RWPE2 (cell line): ENCODE measurements around the gene CLDN12.

Experiments
- ATAC-seq: fragments of 200-7000 bp; cut with Tn5 transposase; 3 replicates; pipeline ENCODE4 v1.9.1; 2021; ENCODE audit warnings: low read depth
- DNase-seq: peaks from one replicate; pipeline ENCODE4 v3.0.0-alpha.2; 2020; ENCODE audit warnings: low spot score
- H3K27ac ChIP-seq: fragments of 450-650 bp; 2 replicates; pipeline ENCODE4 v1.5.1; 2017; ENCODE audit warnings: mild to moderate bottlenecking; ENCODE audit not compliant: poor library complexity, severe bottlenecking
- H3K27me3 ChIP-seq: fragments of 250-450 bp; sonication (Bioruptor Pico); 2 replicates; pipeline ENCODE4 v1.5.1; 2021; ENCODE audit warnings: mild to moderate bottlenecking, moderate library complexity; ENCODE audit not compliant: insufficient read depth, poor library complexity, severe bottlenecking
- H3K36me3 ChIP-seq: fragments of 250-450 bp; sonication (Bioruptor Pico); 2 replicates; pipeline ENCODE4 v1.5.1; 2020; ENCODE audit warnings: low read depth, mild to moderate bottlenecking, moderate library complexity
- H3K4me1 ChIP-seq: fragments of 250-450 bp; sonication (Bioruptor Pico); 2 replicates; pipeline ENCODE4 v1.5.1; 2021; ENCODE audit warnings: mild to moderate bottlenecking, moderate library complexity; ENCODE audit not compliant: insufficient read depth, poor library complexity, severe bottlenecking
- H3K4me3 ChIP-seq: fragments of 250-450 bp; sonication (Bioruptor Pico); 2 replicates; pipeline ENCODE4 v1.5.1; 2021; ENCODE audit warnings: mild to moderate bottlenecking, moderate library complexity; ENCODE audit not compliant: severe bottlenecking
- H3K9me3 ChIP-seq: fragments of 250-450 bp; sonication (Bioruptor Pico); 2 replicates; pipeline ENCODE4 v1.5.1; 2021; ENCODE audit warnings: mild to moderate bottlenecking, moderate library complexity; ENCODE audit not compliant: severe bottlenecking
- CTCF ChIP-seq: fragments of 450-650 bp; IDR thresholded peaks from one replicate; pipeline ENCODE4 v1.5.1; 2017; ENCODE audit warnings: mild to moderate bottlenecking, moderate library complexity; ENCODE audit not compliant: poor library complexity, severe bottlenecking

Gene CLDN12

DNA sequence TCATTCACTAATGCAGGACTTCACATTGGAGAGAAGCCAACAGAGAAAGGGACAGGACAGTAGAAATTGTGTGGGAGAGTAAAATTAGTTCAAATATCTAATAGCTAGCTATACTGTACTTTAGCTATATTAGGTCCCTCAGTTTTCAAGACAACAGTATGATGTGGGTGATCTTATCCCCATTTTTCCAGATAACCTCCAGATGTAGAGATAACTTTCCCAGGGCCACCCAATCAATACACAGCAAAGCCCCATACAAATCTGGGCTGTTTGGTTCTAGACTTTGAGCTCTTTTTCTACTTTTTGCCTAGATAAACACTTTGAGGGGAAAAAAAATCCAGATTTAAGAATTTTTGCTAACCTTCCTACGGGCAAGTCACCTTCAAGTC is 482 bp upstream of the CLDN12 start:
- H3K27ac ChIP-seq = peak overlapping the region; percentile 86

DNA sequence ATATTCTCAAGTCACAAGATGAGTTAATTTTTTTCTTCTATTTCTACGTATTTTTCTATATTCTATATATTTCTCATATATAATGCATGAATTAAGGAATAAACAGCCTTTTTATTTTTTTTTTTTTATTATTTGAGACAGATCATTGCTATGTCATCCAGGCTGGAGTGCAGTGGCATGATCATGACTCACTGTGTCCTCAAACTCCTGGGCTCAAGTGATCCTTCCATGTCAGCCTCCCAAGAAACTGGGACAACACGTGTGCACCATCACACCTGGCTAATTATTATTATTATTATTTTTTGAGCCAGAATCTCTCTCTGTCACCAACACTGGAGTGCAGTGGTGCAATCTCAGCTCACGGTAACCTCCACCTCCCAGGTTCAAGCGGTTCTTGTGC is 1.5 kb downstream of the CLDN12 start:
- no peaks in the 10 kb centered on the region for H3K9me3 ChIP-seq
- H3K36me3 ChIP-seq = peaks cover 49% of the 10 kb centered on the region
- peak overlapping the region; percentile 86 for H3K27ac ChIP-seq
- H3K4me1 ChIP-seq = peaks cover 9% of the 10 kb centered on the region
- ATAC-seq (no peak), DNase-seq (no peak)
- H3K27me3 ChIP-seq = no peaks in the 10 kb centered on the region
- no peak overlapping the region for H3K4me3 ChIP-seq
- TF ChIP-seq CTCF = no peak

More for the DNA sequence above, 482 bp upstream of the CLDN12 start:
- peak overlapping the region; percentile 45 for H3K4me3 ChIP-seq
- H3K36me3 ChIP-seq = peaks cover 30% of the 10 kb centered on the region
- H3K27me3 ChIP-seq = no peaks in the 10 kb centered on the region
- H3K4me1 ChIP-seq = peaks cover 9% of the 10 kb centered on the region
- TF ChIP-seq CTCF = no peak
- DNase-seq (no peak), ATAC-seq (no peak)
- peaks cover 2% of the 10 kb centered on the region for H3K9me3 ChIP-seq

DNA sequence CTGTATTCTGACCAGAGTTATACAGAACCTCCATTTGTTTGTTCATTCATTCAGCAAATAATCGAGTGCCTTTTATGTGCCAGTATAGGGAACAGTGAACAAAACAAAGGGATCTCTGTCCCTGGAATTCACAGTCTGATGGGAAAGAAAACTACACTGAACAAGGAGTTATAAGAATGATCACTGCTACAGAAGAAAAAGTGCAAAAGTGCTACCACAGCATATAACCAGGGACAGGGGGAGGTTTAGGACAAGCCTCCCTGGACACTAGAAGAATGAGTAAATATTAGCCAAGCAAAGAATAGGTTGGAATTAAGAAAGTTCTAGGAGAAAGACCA is 4.2 kb downstream of the CLDN12 start:
- no peak overlapping the region for H3K27ac ChIP-seq
- TF ChIP-seq CTCF = no peak
- DNase-seq (no peak), ATAC-seq (no peak)
- peaks cover 20% of the 10 kb centered on the region for H3K4me1 ChIP-seq
- H3K27me3 ChIP-seq = no peaks in the 10 kb centered on the region
- no peak overlapping the region for H3K4me3 ChIP-seq
- no peaks in the 10 kb centered on the region for H3K9me3 ChIP-seq
- peaks cover 71% of the 10 kb centered on the region for H3K36me3 ChIP-seq

- ATAC-seq (no peak), DNase-seq (no peak)
- TF ChIP-seq CTCF = no peak
- Histone ChIP-seq H3K4me3 (no peak overlapping the region), H3K36me3 (peaks cover 77% of the 10 kb centered on the region), H3K27me3 (no peaks in the 10 kb centered on the region), H3K4me1 (peaks cover 20% of the 10 kb centered on the region), H3K9me3 (no peaks in the 10 kb centered on the region), H3K27ac (no peak overlapping the region)
These were observed 4.9 kb downstream of the CLDN12 start for GRCh38 chr7:90408142-90408541.

DNA sequence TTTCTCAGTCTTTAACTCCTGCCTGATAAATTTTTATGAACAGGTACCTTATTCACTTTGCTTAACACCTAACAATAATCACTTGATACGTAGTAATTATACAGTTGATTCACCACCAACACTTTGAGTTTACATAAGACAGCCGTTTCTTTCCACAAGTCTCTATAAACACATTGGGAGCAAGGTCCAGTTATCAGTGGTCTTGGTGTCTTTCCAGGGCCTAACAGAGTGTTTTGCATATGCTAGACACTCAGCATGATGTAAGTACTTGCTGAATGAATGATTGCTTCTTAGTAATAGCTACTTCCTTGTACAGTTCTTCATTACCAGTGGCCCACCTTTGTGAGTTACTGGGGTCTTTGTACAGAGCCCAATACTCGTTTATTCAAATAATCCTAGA is 6.4 kb downstream of the CLDN12 start:
- TF ChIP-seq CTCF = no peak
- Histone ChIP-seq H3K4me1 (peaks cover 15% of the 10 kb centered on the region), H3K9me3 (no peaks in the 10 kb centered on the region), H3K36me3 (peaks cover 91% of the 10 kb centered on the region), H3K27me3 (no peaks in the 10 kb centered on the region), H3K4me3 (no peak overlapping the region), H3K27ac (no peak overlapping the region)
- ATAC-seq (no peak), DNase-seq (no peak)
